PC-9 (cell line): ENCODE results near the gene HLA-B.

Source experiments
- EZH2 ChIP-seq: fragments of 200-600 bp; sonication (generic); IDR thresholded peaks from 2 replicates; pipeline ENCODE4 v1.8.0; 2017; ENCODE audit warnings: antibody characterized with exemption, low read depth
- TF ChIP-seq, protein P1 (sequence below): fragments of 200-600 bp; sonication (generic); conservative IDR thresholded peaks from 2 replicates; pipeline ENCODE4 v1.6.1; 2017; ENCODE audit warnings: mixed run types, antibody characterized with exemption, mild to moderate bottlenecking, moderate library complexity

GRCh38 chr6:31354864-31355582 lies 2.0 kb downstream of the HLA-B start:
- TF ChIP-seq, protein P1, sequence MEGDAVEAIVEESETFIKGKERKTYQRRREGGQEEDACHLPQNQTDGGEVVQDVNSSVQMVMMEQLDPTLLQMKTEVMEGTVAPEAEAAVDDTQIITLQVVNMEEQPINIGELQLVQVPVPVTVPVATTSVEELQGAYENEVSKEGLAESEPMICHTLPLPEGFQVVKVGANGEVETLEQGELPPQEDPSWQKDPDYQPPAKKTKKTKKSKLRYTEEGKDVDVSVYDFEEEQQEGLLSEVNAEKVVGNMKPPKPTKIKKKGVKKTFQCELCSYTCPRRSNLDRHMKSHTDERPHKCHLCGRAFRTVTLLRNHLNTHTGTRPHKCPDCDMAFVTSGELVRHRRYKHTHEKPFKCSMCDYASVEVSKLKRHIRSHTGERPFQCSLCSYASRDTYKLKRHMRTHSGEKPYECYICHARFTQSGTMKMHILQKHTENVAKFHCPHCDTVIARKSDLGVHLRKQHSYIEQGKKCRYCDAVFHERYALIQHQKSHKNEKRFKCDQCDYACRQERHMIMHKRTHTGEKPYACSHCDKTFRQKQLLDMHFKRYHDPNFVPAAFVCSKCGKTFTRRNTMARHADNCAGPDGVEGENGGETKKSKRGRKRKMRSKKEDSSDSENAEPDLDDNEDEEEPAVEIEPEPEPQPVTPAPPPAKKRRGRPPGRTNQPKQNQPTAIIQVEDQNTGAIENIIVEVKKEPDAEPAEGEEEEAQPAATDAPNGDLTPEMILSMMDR, result no peak
- TF ChIP-seq EZH2, result no peak
